Measurements from ENCODE around the gene SEC61A2. TPM values are rescaled to one million over a fixed set of nuclear protein-coding genes. Genes with fewer than 3 reads are reported as not detected.

The SEC61A2 gene
- total RNA-seq, 1 donor from 2014 or later: 13.9 TPM

- no peak for DNase-seq (ENCODE audit: extremely low spot score, unreplicated experiment)
- no peak overlapping the region for H3K4me3 Mint-ChIP-seq (ENCODE audit: unreplicated experiment)
- no peaks in the 10 kb centered on the region for H3K27me3 Mint-ChIP-seq (ENCODE audit: unreplicated experiment)
- H3K27ac Mint-ChIP-seq (ENCODE audit: unreplicated experiment): no peak overlapping the region
- H3K36me3 Mint-ChIP-seq (ENCODE audit: unreplicated experiment): peaks cover 44% of the 10 kb centered on the region
- TF ChIP-seq CTCF (IDR thresholded peaks at IDR 0.05): no peak
- no peaks in the 10 kb centered on the region for H3K4me1 Mint-ChIP-seq (ENCODE audit: unreplicated experiment)
- H3K9me3 Mint-ChIP-seq (ENCODE audit: unreplicated experiment): no peaks in the 10 kb centered on the region
Observed at GRCh38 chr10:12140038-12140437, 10.6 kb downstream of the SEC61A2 start.

- Mint-ChIP-seq H3K27me3 (ENCODE audit: unreplicated experiment) (no peaks in the 10 kb centered on the region), H3K36me3 (ENCODE audit: unreplicated experiment) (peaks cover 36% of the 10 kb centered on the region), H3K27ac (ENCODE audit: unreplicated experiment) (no peak overlapping the region), H3K4me1 (ENCODE audit: unreplicated experiment) (no peaks in the 10 kb centered on the region), H3K9me3 (ENCODE audit: unreplicated experiment) (no peaks in the 10 kb centered on the region), H3K4me3 (ENCODE audit: unreplicated experiment) (no peak overlapping the region)
- TF ChIP-seq CTCF (IDR thresholded peaks at IDR 0.05): no peak
- no peak for DNase-seq (ENCODE audit: extremely low spot score, unreplicated experiment)
Observed at GRCh38 chr10:12144538-12144937, 15.1 kb downstream of the SEC61A2 start.

GRCh38 chr10:12150163-12150562, 20.7 kb downstream of the SEC61A2 start:
- no peak for TF ChIP-seq CTCF (IDR thresholded peaks at IDR 0.05)
- Mint-ChIP-seq H3K4me3 (ENCODE audit: unreplicated experiment) (no peak overlapping the region), H3K4me1 (ENCODE audit: unreplicated experiment) (peaks cover 5% of the 10 kb centered on the region), H3K27ac (ENCODE audit: unreplicated experiment) (no peak overlapping the region), H3K9me3 (ENCODE audit: unreplicated experiment) (no peaks in the 10 kb centered on the region), H3K36me3 (ENCODE audit: unreplicated experiment) (peaks cover 30% of the 10 kb centered on the region), H3K27me3 (ENCODE audit: unreplicated experiment) (no peaks in the 10 kb centered on the region)
- DNase-seq (ENCODE audit: extremely low spot score, unreplicated experiment): no peak

GRCh38 chr10:12154516-12154915, 25.0 kb downstream of the SEC61A2 start:
- H3K36me3 Mint-ChIP-seq (ENCODE audit: unreplicated experiment): peaks cover 42% of the 10 kb centered on the region
- TF ChIP-seq CTCF (IDR thresholded peaks at IDR 0.05): no peak
- H3K27me3 Mint-ChIP-seq (ENCODE audit: unreplicated experiment): no peaks in the 10 kb centered on the region
- H3K27ac Mint-ChIP-seq (ENCODE audit: unreplicated experiment): no peak overlapping the region
- H3K9me3 Mint-ChIP-seq (ENCODE audit: unreplicated experiment): no peaks in the 10 kb centered on the region
- no peak for DNase-seq (ENCODE audit: extremely low spot score, unreplicated experiment)
- peaks cover 5% of the 10 kb centered on the region for H3K4me1 Mint-ChIP-seq (ENCODE audit: unreplicated experiment)
- H3K4me3 Mint-ChIP-seq (ENCODE audit: unreplicated experiment): no peak overlapping the region

- H3K9me3 Mint-ChIP-seq (ENCODE audit: unreplicated experiment): no peaks in the 10 kb centered on the region
- DNase-seq (ENCODE audit: extremely low spot score, unreplicated experiment): no peak
- H3K36me3 Mint-ChIP-seq (ENCODE audit: unreplicated experiment): peaks cover 45% of the 10 kb centered on the region
- no peak overlapping the region for H3K4me3 Mint-ChIP-seq (ENCODE audit: unreplicated experiment)
- H3K27ac Mint-ChIP-seq (ENCODE audit: unreplicated experiment): no peak overlapping the region
- H3K4me1 Mint-ChIP-seq (ENCODE audit: unreplicated experiment): peaks cover 5% of the 10 kb centered on the region
- H3K27me3 Mint-ChIP-seq (ENCODE audit: unreplicated experiment): no peaks in the 10 kb centered on the region
- TF ChIP-seq CTCF (IDR thresholded peaks at IDR 0.05): no peak
Observed at GRCh38 chr10:12156367-12157123, 27.1 kb downstream of the SEC61A2 start.
